WTC11 (cell line): ENCODE measurements around the gene ATF3. TPM values are rescaled to one million over a fixed set of nuclear protein-coding genes. Genes with fewer than 3 reads are reported as not detected.

Experiments used
- ATAC-seq: fragments of 200-7000 bp; cut with Tn5 transposase; 2 replicates; pipeline ENCODE4 v1.10.0; 2021; ENCODE audit warnings: mild to moderate bottlenecking, moderate library complexity
- CTCF ChIA-PET: fragments of 300-600 bp; sonication (Branson Sonifier 250); formaldehyde crosslinking; loops from one replicate; lab custom pipeline; 2021; ENCODE audit warnings: antibody characterized with exemption; lab: Charles Lee
- POLR2A ChIA-PET: fragments of 350-600 bp; sonication (Branson Sonifier 250); formaldehyde crosslinking; loops from one replicate; lab custom pipeline; 2021; ENCODE audit warnings: antibody characterized with exemption; lab: Charles Lee
- DNase-seq: peaks from one replicate; pipeline ENCODE4 v3.0.0; 2021; ENCODE audit warnings: low spot score
- H3K27ac Mint-ChIP-seq: 2 replicates; pipeline ENCODE4 v1.8.0; 2021; ENCODE audit warnings: mixed read lengths
- H3K27me3 Mint-ChIP-seq: 2 replicates; pipeline ENCODE4 v1.8.0; 2021; ENCODE audit warnings: low read depth, mild to moderate bottlenecking, moderate library complexity, mixed read lengths
- H3K36me3 Mint-ChIP-seq: 2 replicates; pipeline ENCODE4 v1.8.0; 2021; ENCODE audit warnings: mixed read lengths
- H3K4me1 Mint-ChIP-seq: 2 replicates; pipeline ENCODE4 v1.8.0; 2022; ENCODE audit warnings: mixed read lengths
- H3K4me3 Mint-ChIP-seq: 2 replicates; pipeline ENCODE4 v1.8.0; 2021; ENCODE audit warnings: mild to moderate bottlenecking, moderate library complexity, mixed read lengths
- H3K9me3 Mint-ChIP-seq: 2 replicates; pipeline ENCODE4 v1.8.0; 2021; ENCODE audit warnings: mixed read lengths
- AFF4 ChIP-seq: sonication (generic); formaldehyde crosslinking; IDR thresholded peaks from 2 replicates; pipeline ENCODE4 v1.8.1; 2023; ENCODE audit warnings: mild to moderate bottlenecking, missing genetic modification reagents, borderline replicate concordance
- ATF1 ChIP-seq: sonication (generic); formaldehyde crosslinking; IDR thresholded peaks from 2 replicates; pipeline ENCODE4 v1.8.1; 2023; ENCODE audit warnings: mild to moderate bottlenecking, moderate library complexity, missing genetic modification reagents
- CTCF ChIP-seq: fragments of 200-600 bp; IDR thresholded peaks from 2 replicates; pipeline ENCODE4 v1.8.0; 2022; ENCODE audit warnings: antibody characterized with exemption
- E2F5 ChIP-seq: sonication (generic); formaldehyde crosslinking; IDR thresholded peaks from 2 replicates; pipeline ENCODE4 v1.8.1; 2022; ENCODE audit warnings: mild to moderate bottlenecking, moderate library complexity, missing genetic modification reagents
- HMGA2 ChIP-seq: fragments of 250-450 bp; sonication (Bioruptor Pico); IDR thresholded peaks from 2 replicates; pipeline ENCODE4 v1.4.0; 2021; ENCODE audit warnings: mild to moderate bottlenecking, moderate library complexity
- JUN ChIP-seq: sonication (generic); formaldehyde crosslinking; IDR thresholded peaks from 2 replicates; pipeline ENCODE4 v1.8.0; 2023; ENCODE audit warnings: mild to moderate bottlenecking, missing genetic modification reagents
- MXD4 ChIP-seq: fragments of 250-450 bp; sonication (Bioruptor Pico); IDR thresholded peaks from 2 replicates; pipeline ENCODE4 v1.8.0; 2021; ENCODE audit warnings: mild to moderate bottlenecking, moderate library complexity, borderline replicate concordance
- PREB ChIP-seq: sonication (generic); formaldehyde crosslinking; IDR thresholded peaks from 2 replicates; pipeline ENCODE4 v1.8.1; 2022; ENCODE audit warnings: mild to moderate bottlenecking, missing genetic modification reagents, moderate library complexity, borderline replicate concordance
- TEAD1 ChIP-seq: sonication (generic); formaldehyde crosslinking; IDR thresholded peaks from 2 replicates; pipeline ENCODE4 v1.8.0; 2022; ENCODE audit warnings: mild to moderate bottlenecking, missing genetic modification reagents
- TP53 ChIP-seq: sonication (generic); formaldehyde crosslinking; IDR thresholded peaks from 2 replicates; pipeline ENCODE4 v1.8.1; 2023; ENCODE audit warnings: mild to moderate bottlenecking, missing genetic modification reagents
- ZNF263 ChIP-seq: sonication (generic); formaldehyde crosslinking; IDR thresholded peaks from 2 replicates; pipeline ENCODE4 v1.8.1; 2022; ENCODE audit warnings: low read depth, mild to moderate bottlenecking, moderate library complexity, missing genetic modification reagents
- ZNF671 ChIP-seq: fragments of 250-450 bp; sonication (Bioruptor Pico); IDR thresholded peaks from 2 replicates; pipeline ENCODE4 v1.8.0; 2021; ENCODE audit warnings: mild to moderate bottlenecking
- total RNA-seq: library from RNA; stranded (reverse); gene quantifications from 3 replicates; pipeline ENCODE4 v1.2.3, GENCODE V29; 2021
- TF ChIP-seq, protein P1 (sequence below): fragments of 250-450 bp; sonication (Bioruptor Pico); IDR thresholded peaks from 2 replicates; pipeline ENCODE4 v1.9.0; 2021; ENCODE audit warnings: moderate library complexity, mild to moderate bottlenecking, inconsistent platforms, borderline replicate concordance
- TF ChIP-seq, protein P2 (sequence below): fragments of 250-450 bp; sonication (Bioruptor Pico); IDR thresholded peaks from 2 replicates; pipeline ENCODE4 v1.9.0; 2021; ENCODE audit warnings: mild to moderate bottlenecking

The ATF3 gene
- total RNA-seq, 1 experiment from 2014 or later: 19.4 TPM

DNA sequence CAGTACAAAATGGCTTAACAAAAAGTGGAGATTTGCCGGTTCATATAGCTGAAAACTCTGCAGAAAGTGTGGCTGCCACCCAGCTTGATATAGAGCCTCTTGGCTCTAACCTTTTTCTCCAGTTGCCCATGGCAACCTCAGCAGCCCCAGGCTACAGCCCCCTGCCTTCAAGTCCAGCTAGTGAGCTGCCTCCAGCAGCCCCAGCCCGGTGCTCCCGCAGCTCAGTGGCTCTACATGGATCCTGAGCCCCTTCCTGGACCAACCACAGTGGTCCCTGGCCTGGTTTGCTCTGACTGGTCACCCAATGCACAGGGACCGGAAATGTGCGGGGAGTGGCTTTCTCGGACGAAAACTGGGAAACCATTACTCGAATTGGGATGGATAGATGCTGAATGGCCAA is 13.3 kb upstream of the ATF3 start:
- peak; percentile 46 for DNase-seq
- ATAC-seq: peak; percentile 87
- ChIA-PET POLR2A (interaction anchor here (1.5 kb wide), 1 partner anchor 13 kb away, joined by 5 read pairs; the partner anchor contains the start of gene ATF3), CTCF (interaction anchor here (0.7 to 2.1 kb wide), 8 partner anchors 13 to 137 kb away, joined by 3 to 15 read pairs (median 4); partner anchors contain the start of gene ATF3)
- peaks cover 8% of the 10 kb centered on the region for H3K27me3 Mint-ChIP-seq
- H3K4me3 Mint-ChIP-seq: no peak overlapping the region
- no peak overlapping the region for H3K27ac Mint-ChIP-seq
- H3K9me3 Mint-ChIP-seq: no peaks in the 10 kb centered on the region; the same call in 1 of the 2 replicates
- peaks cover 21% of the 10 kb centered on the region for H3K4me1 Mint-ChIP-seq
- no peaks in the 10 kb centered on the region for H3K36me3 Mint-ChIP-seq
- TF ChIP-seq E2F5 (CRISPR knock-in tag): no peak
- TF ChIP-seq MXD4 (CRISPR knock-in tag): no peak
- TF ChIP-seq, protein P1, sequence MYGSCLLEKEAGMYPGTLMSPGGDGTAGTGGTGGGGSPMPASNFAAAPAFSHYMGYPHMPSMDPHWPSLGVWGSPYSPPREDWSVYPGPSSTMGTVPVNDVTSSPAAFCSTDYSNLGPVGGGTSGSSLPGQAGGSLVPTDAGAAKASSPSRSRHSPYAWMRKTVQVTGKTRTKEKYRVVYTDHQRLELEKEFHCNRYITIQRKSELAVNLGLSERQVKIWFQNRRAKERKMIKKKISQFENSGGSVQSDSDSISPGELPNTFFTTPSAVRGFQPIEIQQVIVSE: no peak
- no peak for TF ChIP-seq HMGA2 (CRISPR knock-in tag)
- TF ChIP-seq ZNF671 (CRISPR knock-in tag): no peak
- no peak for TF ChIP-seq ZNF263 (CRISPR knock-in tag)
- TF ChIP-seq JUN (CRISPR knock-in tag): no peak
- TF ChIP-seq AFF4 (CRISPR knock-in tag): no peak
- TF ChIP-seq ATF1 (CRISPR knock-in tag): no peak
- TF ChIP-seq PREB: no peak
- no peak for TF ChIP-seq CTCF
- no peak for TF ChIP-seq TEAD1 (CRISPR knock-in tag)

GRCh38 chr1:212595787-212596714 is 12.5 kb upstream of the ATF3 start:
- H3K36me3 Mint-ChIP-seq: no peaks in the 10 kb centered on the region
- peak; percentile 39 for DNase-seq
- CTCF ChIA-PET: interaction anchor here (0.5 to 2.1 kb wide), 13 partner anchors 11 to 140 kb away, joined by 3 to 15 read pairs (median 4); partner anchors contain the start of gene ATF3

More at GRCh38 chr1:212595787-212596714, 12.5 kb upstream of the ATF3 start:
- TF ChIP-seq TP53 (CRISPR knock-in tag) (no peak), CTCF (peak; percentile 47)
- TF ChIP-seq, protein P2, sequence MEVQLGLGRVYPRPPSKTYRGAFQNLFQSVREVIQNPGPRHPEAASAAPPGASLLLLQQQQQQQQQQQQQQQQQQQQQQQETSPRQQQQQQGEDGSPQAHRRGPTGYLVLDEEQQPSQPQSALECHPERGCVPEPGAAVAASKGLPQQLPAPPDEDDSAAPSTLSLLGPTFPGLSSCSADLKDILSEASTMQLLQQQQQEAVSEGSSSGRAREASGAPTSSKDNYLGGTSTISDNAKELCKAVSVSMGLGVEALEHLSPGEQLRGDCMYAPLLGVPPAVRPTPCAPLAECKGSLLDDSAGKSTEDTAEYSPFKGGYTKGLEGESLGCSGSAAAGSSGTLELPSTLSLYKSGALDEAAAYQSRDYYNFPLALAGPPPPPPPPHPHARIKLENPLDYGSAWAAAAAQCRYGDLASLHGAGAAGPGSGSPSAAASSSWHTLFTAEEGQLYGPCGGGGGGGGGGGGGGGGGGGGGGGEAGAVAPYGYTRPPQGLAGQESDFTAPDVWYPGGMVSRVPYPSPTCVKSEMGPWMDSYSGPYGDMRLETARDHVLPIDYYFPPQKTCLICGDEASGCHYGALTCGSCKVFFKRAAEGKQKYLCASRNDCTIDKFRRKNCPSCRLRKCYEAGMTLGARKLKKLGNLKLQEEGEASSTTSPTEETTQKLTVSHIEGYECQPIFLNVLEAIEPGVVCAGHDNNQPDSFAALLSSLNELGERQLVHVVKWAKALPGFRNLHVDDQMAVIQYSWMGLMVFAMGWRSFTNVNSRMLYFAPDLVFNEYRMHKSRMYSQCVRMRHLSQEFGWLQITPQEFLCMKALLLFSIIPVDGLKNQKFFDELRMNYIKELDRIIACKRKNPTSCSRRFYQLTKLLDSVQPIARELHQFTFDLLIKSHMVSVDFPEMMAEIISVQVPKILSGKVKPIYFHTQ (CRISPR knock-in tag): no peak
- peaks cover 14% of the 10 kb centered on the region for H3K27me3 Mint-ChIP-seq
- ATAC-seq: peak; percentile 76
- H3K27ac Mint-ChIP-seq: peak overlapping the region; percentile 54; the same call in 1 of the 2 replicates
- H3K4me3 Mint-ChIP-seq: no peak overlapping the region
- peaks cover 21% of the 10 kb centered on the region for H3K4me1 Mint-ChIP-seq
- POLR2A ChIA-PET: interaction anchor here (1.1 kb wide), 1 partner anchor 12 kb away, joined by 6 read pairs; the partner anchor contains the start of gene ATF3
- no peaks in the 10 kb centered on the region; the same call in 1 of the 2 replicates for H3K9me3 Mint-ChIP-seq
